Retinal pigment epithelial cell (primary cell): Measurements from ENCODE around the gene STN1.

Experiments
- DNase-seq: peaks from one replicate; pipeline ENCODE4 v3.0.0-alpha.2; 2010; ENCODE audit warnings: low read depth
- H3K4me3 ChIP-seq: 2 replicates; pipeline ENCODE4 v1.5.1; 2011; ENCODE audit warnings: mild to moderate bottlenecking, low read length, control low read depth, moderate library complexity
- TF ChIP-seq, protein P1 (sequence below): conservative IDR thresholded peaks from 2 replicates; pipeline ENCODE4 v1.5.1; 2011; ENCODE audit warnings: low read depth, low read length, control low read depth, inconsistent platforms

The STN1 gene

GRCh38 chr10:103897241-103897774, 20.7 kb downstream of the STN1 start:
- TF ChIP-seq, protein P1, sequence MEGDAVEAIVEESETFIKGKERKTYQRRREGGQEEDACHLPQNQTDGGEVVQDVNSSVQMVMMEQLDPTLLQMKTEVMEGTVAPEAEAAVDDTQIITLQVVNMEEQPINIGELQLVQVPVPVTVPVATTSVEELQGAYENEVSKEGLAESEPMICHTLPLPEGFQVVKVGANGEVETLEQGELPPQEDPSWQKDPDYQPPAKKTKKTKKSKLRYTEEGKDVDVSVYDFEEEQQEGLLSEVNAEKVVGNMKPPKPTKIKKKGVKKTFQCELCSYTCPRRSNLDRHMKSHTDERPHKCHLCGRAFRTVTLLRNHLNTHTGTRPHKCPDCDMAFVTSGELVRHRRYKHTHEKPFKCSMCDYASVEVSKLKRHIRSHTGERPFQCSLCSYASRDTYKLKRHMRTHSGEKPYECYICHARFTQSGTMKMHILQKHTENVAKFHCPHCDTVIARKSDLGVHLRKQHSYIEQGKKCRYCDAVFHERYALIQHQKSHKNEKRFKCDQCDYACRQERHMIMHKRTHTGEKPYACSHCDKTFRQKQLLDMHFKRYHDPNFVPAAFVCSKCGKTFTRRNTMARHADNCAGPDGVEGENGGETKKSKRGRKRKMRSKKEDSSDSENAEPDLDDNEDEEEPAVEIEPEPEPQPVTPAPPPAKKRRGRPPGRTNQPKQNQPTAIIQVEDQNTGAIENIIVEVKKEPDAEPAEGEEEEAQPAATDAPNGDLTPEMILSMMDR: no peak

GRCh38 chr10:103896225-103896624, 21.8 kb downstream of the STN1 start:
- DNase-seq: no peak
- TF ChIP-seq, protein P1: no peak

More at GRCh38 chr10:103897241-103897774, 20.7 kb downstream of the STN1 start:
- DNase-seq: no peak
- H3K4me3 ChIP-seq: no peak overlapping the region

GRCh38 chr10:103895411-103896186, 22.4 kb downstream of the STN1 start:
- DNase-seq: no peak
- TF ChIP-seq, protein P1: no peak
- H3K4me3 ChIP-seq: no peak overlapping the region

More at GRCh38 chr10:103896225-103896624, 21.8 kb downstream of the STN1 start:
- H3K4me3 ChIP-seq: no peak overlapping the region

- H3K4me3 ChIP-seq: no peak overlapping the region
- DNase-seq: no peak
- TF ChIP-seq, protein P1: no peak
These were observed 23.5 kb downstream of the STN1 start for GRCh38 chr10:103894441-103894864.

DNA sequence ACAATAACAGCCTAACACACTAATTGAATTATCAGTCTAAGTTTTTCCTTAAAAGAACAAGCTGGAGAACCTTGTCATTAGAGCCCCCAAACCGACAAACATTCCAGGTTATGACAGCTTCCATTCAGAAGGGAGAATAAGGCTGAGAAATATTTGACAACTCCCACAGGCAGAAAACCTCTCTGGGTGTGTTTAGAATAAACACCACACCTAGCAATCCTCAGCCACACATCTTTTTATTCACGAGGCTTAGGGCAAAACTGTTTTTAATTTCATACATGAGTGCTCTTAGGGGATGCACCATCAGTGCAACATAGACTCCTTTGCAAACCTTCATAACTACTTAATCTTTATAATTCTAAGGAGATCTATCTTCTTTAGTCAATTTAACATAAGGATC, 24.2 kb downstream of the STN1 start:
- no peak for DNase-seq
- TF ChIP-seq, protein P1: no peak
- H3K4me3 ChIP-seq: no peak overlapping the region

- TF ChIP-seq, protein P1: no peak
- H3K4me3 ChIP-seq: no peak overlapping the region
These were observed 25.8 kb downstream of the STN1 start for GRCh38 chr10:103892181-103892580.

DNA sequence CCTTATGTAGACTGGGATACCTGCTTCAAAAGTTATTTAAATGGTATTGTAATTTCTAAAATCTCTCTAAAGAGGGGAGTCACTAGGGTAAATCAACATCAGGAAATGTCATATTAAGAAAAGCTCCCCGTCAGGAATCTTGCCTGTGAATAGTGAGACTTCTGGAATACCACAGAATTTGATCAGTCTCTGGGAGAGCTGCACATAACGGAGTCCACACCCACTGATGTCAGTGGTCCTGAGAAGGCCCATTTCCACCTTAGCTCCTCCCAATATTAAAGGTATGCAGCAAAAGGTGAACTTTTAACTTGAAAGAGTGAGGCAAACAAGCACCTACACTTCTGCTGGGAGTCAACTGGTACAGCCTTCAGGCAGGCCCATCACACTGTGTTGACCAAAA, 27.3 kb downstream of the STN1 start:
- DNase-seq: no peak
- H3K4me3 ChIP-seq: no peak overlapping the region
- TF ChIP-seq, protein P1: no peak

More at GRCh38 chr10:103892181-103892580, 25.8 kb downstream of the STN1 start:
- no peak for DNase-seq
